Muscle of arm (tissue), 12 donors: ENCODE results near the gene PTH1R. TPM values are rescaled to one million over a fixed set of nuclear protein-coding genes. Genes with fewer than 3 reads are reported as not detected.
A peak's percentile ranks its signal among the peaks of the same experiment; 100 is the strongest.

Experiments used
- DNase-seq: peaks from one replicate; pipeline ENCODE4 v3.0.0-alpha.2; 2013
- polyA plus RNA-seq, 12 donors: library from polyadenylated mRNA; unstranded; fragments of 120-200 nt; gene quantifications; one replicate each; pipeline ENCODE4 v1.2.1, GENCODE V29; 2013; ENCODE audit not compliant: insufficient read length in 12 of 12

The PTH1R gene
- polyA plus RNA-seq, 12 donors, result 5.6 to 130 (median 9.3) TPM; not detected in 1

GRCh38 chr3:46897829-46898320 is 20.4 kb downstream of the PTH1R start:
- DNase-seq, result no peak

- no peak for DNase-seq
Measured at GRCh38 chr3:46898321-46899150, 21.0 kb downstream of the PTH1R start.

GRCh38 chr3:46899151-46900006 is 21.9 kb downstream of the PTH1R start:
- no peak for DNase-seq

- DNase-seq, result peak; percentile 42
Measured at GRCh38 chr3:46900007-46900292, 22.4 kb downstream of the PTH1R start.

- no peak for DNase-seq
Measured at GRCh38 chr3:46900356-46900755, 22.8 kb downstream of the PTH1R start.

GRCh38 chr3:46901061-46901460 is 23.5 kb downstream of the PTH1R start:
- no peak for DNase-seq

GRCh38 chr3:46901591-46902187 is 24.2 kb downstream of the PTH1R start:
- DNase-seq, result no peak

- no peak for DNase-seq
Measured at GRCh38 chr3:46902188-46902631, 24.7 kb downstream of the PTH1R start.

- no peak for DNase-seq
Measured at GRCh38 chr3:46903341-46904302, 26.1 kb downstream of the PTH1R start.

- no peak for DNase-seq
Measured at GRCh38 chr3:46904303-46905212, 27.0 kb downstream of the PTH1R start.

GRCh38 chr3:46905213-46905560 is 27.7 kb downstream of the PTH1R start:
- DNase-seq, result no peak

GRCh38 chr3:46905661-46906451 is 28.3 kb downstream of the PTH1R start:
- no peak for DNase-seq

GRCh38 chr3:46906471-46907058 is 29.0 kb downstream of the PTH1R start:
- DNase-seq, result no peak

- no peak for DNase-seq
Measured at GRCh38 chr3:46907271-46907670, 29.8 kb downstream of the PTH1R start.

- no peak for DNase-seq
Measured at GRCh38 chr3:46907960-46908293, 30.4 kb downstream of the PTH1R start.

GRCh38 chr3:46908294-46908985 is 30.9 kb downstream of the PTH1R start:
- DNase-seq, result no peak

GRCh38 chr3:46908986-46909534 is 31.5 kb downstream of the PTH1R start:
- no peak for DNase-seq

- peak; percentile 80 for DNase-seq
Measured at GRCh38 chr3:46909535-46910161, 32.1 kb downstream of the PTH1R start.
